H1 (cell line): ENCODE data around the gene EGF. TPM values are rescaled to one million over a fixed set of nuclear protein-coding genes. Genes with fewer than 3 reads are reported as not detected.

ENCODE experiments used
- CTCF ChIA-PET: fragments of 300-600 bp; sonication (Branson Sonifier 250); formaldehyde crosslinking; loops from one replicate; lab custom pipeline; 2021; ENCODE audit not compliant: partially characterized antibody; lab: Charles Lee
- POLR2A ChIA-PET: fragments of 300-600 bp; sonication (Branson Sonifier 250); formaldehyde crosslinking; loops from one replicate; lab custom pipeline; 2021; ENCODE audit warnings: inconsistent platforms; ENCODE audit not compliant: partially characterized antibody; lab: Charles Lee
- DNase-seq, 2 experiments: peaks; one replicate each; pipeline versions ENCODE4 v3.0.0 to v3.0.0-alpha.2; 2010 to 2022; ENCODE audit warnings: low spot score in 2 of 2, low read depth in 1 of 2, mixed read lengths in 1 of 2
- FAIRE-seq: peaks from 2 replicates; lab custom pipeline; 2011; peaks lifted over from hg19 to GRCh38; lab: Jason Lieb, UNC
- H2AFZ ChIP-seq: 2 replicates; pipeline ENCODE4 v1.8.1; 2012; ENCODE audit warnings: low read length, inconsistent platforms
- H2AK5ac ChIP-seq: 2 replicates; pipeline ENCODE4 v1.6.1; 2013; ENCODE audit warnings: low read depth, low read length
- H2BK120ac ChIP-seq: replicated peaks from 2 replicates; pipeline ENCODE3; 2013; ENCODE audit warnings: low read depth, low read length, inconsistent platforms
- H2BK12ac ChIP-seq: 2 replicates; pipeline ENCODE4 v1.6.1; 2013; ENCODE audit warnings: low read depth, low read length
- H2BK15ac ChIP-seq: 2 replicates; pipeline ENCODE4 v1.6.1; 2013; ENCODE audit warnings: low read length
- H2BK20ac ChIP-seq: 2 replicates; pipeline ENCODE4 v1.6.1; 2013; ENCODE audit warnings: low read length
- H2BK5ac ChIP-seq: 2 replicates; pipeline ENCODE4 v1.6.1; 2013; ENCODE audit warnings: low read depth, low read length
- H3K14ac ChIP-seq: 2 replicates; pipeline ENCODE4 v1.6.1; 2013; ENCODE audit warnings: inconsistent platforms; ENCODE audit not compliant: insufficient read length
- H3K18ac ChIP-seq: 2 replicates; pipeline ENCODE4 v1.6.1; 2013; ENCODE audit warnings: low read length; ENCODE audit errors: extremely low read depth
- H3K23ac ChIP-seq: 2 replicates; pipeline ENCODE4 v1.6.1; 2013; ENCODE audit warnings: inconsistent platforms; ENCODE audit not compliant: insufficient read length
- H3K23me2 ChIP-seq: 2 replicates; pipeline ENCODE4 v1.6.1; 2013; ENCODE audit warnings: low read depth, low read length
- H3K27ac ChIP-seq: 2 replicates; pipeline ENCODE4 v1.6.1; 2011; ENCODE audit warnings: low read depth, low read length, inconsistent platforms
- H3K27me3 ChIP-seq, 4 experiments: replicated peaks in 1 of 4; 1 replicate in 1 of 4; 2 replicates in 3 of 4; pipeline versions ENCODE4 v1.6.1 to v1.8.1; 2011 to 2013; ENCODE audit warnings: low read length in 3 of 4, mild to moderate bottlenecking in 3 of 4, inconsistent platforms in 2 of 4, mixed read lengths in 2 of 4, moderate library complexity in 1 of 4; ENCODE audit not compliant: control insufficient read depth in 3 of 4, insufficient read depth in 3 of 4; ENCODE audit errors: extremely low read depth in 1 of 4
- H3K36me3 ChIP-seq, 4 experiments: 2 replicates each; pipeline versions ENCODE4 v1.6.1 to v1.8.1; 2011 to 2013; ENCODE audit warnings: mild to moderate bottlenecking in 4 of 4, low read length in 3 of 4, moderate library complexity in 2 of 4, control low read depth in 1 of 4, inconsistent platforms in 1 of 4; ENCODE audit not compliant: insufficient read depth in 4 of 4, control insufficient read depth in 2 of 4
- H3K4ac ChIP-seq: replicated peaks from 2 replicates; pipeline ENCODE3; 2013; ENCODE audit warnings: low read length, low read depth, mixed read lengths, inconsistent platforms; ENCODE audit not compliant: insufficient read length
- H3K4me1 ChIP-seq, 4 experiments: replicated peaks in 1 of 4; 1 replicate in 1 of 4; 2 replicates in 3 of 4; pipeline versions ENCODE4 v1.6.1 to v1.8.1; 2011 to 2013; ENCODE audit warnings: low read length in 3 of 4, inconsistent platforms in 2 of 4, mixed read lengths in 1 of 4; ENCODE audit not compliant: insufficient read depth in 4 of 4, control insufficient read depth in 3 of 4
- H3K4me2 ChIP-seq, 2 experiments: 2 replicates each; pipeline versions ENCODE4 v1.6.1 to v1.8.1; 2011 to 2013; ENCODE audit warnings: low read depth in 2 of 2, low read length in 2 of 2, control low read depth in 1 of 2, inconsistent platforms in 1 of 2, mild to moderate bottlenecking in 1 of 2; ENCODE audit not compliant: insufficient read depth in 1 of 2
- H3K4me3 ChIP-seq, 4 experiments: fragments of 200-600, 300-600 bp in 1 of 4; sonication (generic), shearing (Covaris generic), sonication (Bioruptor Twin) in 1 of 4; 2 replicates each; pipeline versions ENCODE4 v1.5.1 to v1.8.1; 2011 to 2016; ENCODE audit warnings: low read length in 4 of 4, low read depth in 3 of 4, control low read depth in 2 of 4, inconsistent platforms in 2 of 4, mild to moderate bottlenecking in 2 of 4, mixed read lengths in 1 of 4, moderate library complexity in 1 of 4; ENCODE audit not compliant: insufficient read depth in 2 of 4; ENCODE audit errors: extremely low read depth in 1 of 4
- H3K56ac ChIP-seq: replicated peaks from 2 replicates; pipeline ENCODE3; 2013; ENCODE audit warnings: low read depth, mild to moderate bottlenecking, mixed read lengths, low read length, inconsistent platforms; ENCODE audit not compliant: insufficient read length
- H3K79me1 ChIP-seq: 2 replicates; pipeline ENCODE4 v1.6.1; 2013; ENCODE audit warnings: low read depth, low read length, control low read depth
- H3K79me2 ChIP-seq, 2 experiments: 2 replicates each; pipeline versions ENCODE4 v1.6.1 to v1.8.1; 2012 to 2013; ENCODE audit warnings: low read length in 2 of 2, mild to moderate bottlenecking in 2 of 2, inconsistent platforms in 1 of 2; ENCODE audit not compliant: insufficient read depth in 2 of 2, control insufficient read depth in 1 of 2
- H3K9ac ChIP-seq, 4 experiments: replicated peaks in 1 of 4; 1 replicate in 1 of 4; 2 replicates in 3 of 4; pipeline versions ENCODE4 v1.6.1 to v1.8.1; 2011 to 2013; ENCODE audit warnings: low read depth in 3 of 4, low read length in 3 of 4, control low read depth in 2 of 4, mild to moderate bottlenecking in 2 of 4, moderate library complexity in 2 of 4, inconsistent platforms in 1 of 4; ENCODE audit errors: extremely low read depth in 1 of 4
- H3K9me3 ChIP-seq, 2 experiments: 2 replicates each; pipeline versions ENCODE4 v1.6.1 to v1.8.1; 2012 to 2013; ENCODE audit warnings: mild to moderate bottlenecking in 2 of 2, moderate library complexity in 2 of 2, control low read depth in 1 of 2, inconsistent platforms in 1 of 2, low read depth in 1 of 2, low read length in 1 of 2, mixed read lengths in 1 of 2; ENCODE audit not compliant: insufficient read depth in 2 of 2
- H4K20me1 ChIP-seq, 2 experiments: replicated peaks in 1 of 2; 2 replicates each; pipeline versions ENCODE3 to v1.8.1; 2011 to 2013; ENCODE audit warnings: inconsistent platforms in 2 of 2, low read length in 2 of 2, mild to moderate bottlenecking in 1 of 2; ENCODE audit not compliant: insufficient read depth in 2 of 2, control insufficient read depth in 1 of 2
- H4K5ac ChIP-seq: 2 replicates; pipeline ENCODE4 v1.6.1; 2013; ENCODE audit warnings: low read length, low read depth, mixed read lengths, inconsistent platforms; ENCODE audit not compliant: insufficient read length
- H4K8ac ChIP-seq: 2 replicates; pipeline ENCODE4 v1.8.0; 2013; ENCODE audit warnings: mild to moderate bottlenecking, moderate library complexity, low read length, inconsistent platforms; ENCODE audit not compliant: insufficient read depth; ENCODE audit errors: extremely low read depth
- H4K91ac ChIP-seq: replicated peaks from 2 replicates; pipeline ENCODE3; 2013; ENCODE audit warnings: low read length, mixed read lengths, inconsistent platforms; ENCODE audit not compliant: insufficient read length
- ASH2L ChIP-seq: fragments of 200-600, 300-600 bp; sonication (generic); IDR thresholded peaks from one replicate; pipeline ENCODE4 v1.7.1; 2017; ENCODE audit warnings: low read length
- ATF3 ChIP-seq: IDR thresholded peaks from 2 replicates; pipeline ENCODE4 v1.6.1; 2011; ENCODE audit warnings: low read depth, mild to moderate bottlenecking, low read length; ENCODE audit not compliant: insufficient read depth
- CHD1 ChIP-seq: IDR thresholded peaks from 2 replicates; pipeline ENCODE4 v1.6.1; 2012; ENCODE audit warnings: low read depth, low read length, improper control_type of control experiment
- CREB1 ChIP-seq: IDR thresholded peaks from 2 replicates; pipeline ENCODE4 v1.6.1; 2012; ENCODE audit warnings: inconsistent platforms
- CTBP2 ChIP-seq: IDR thresholded peaks from 2 replicates; pipeline ENCODE4 v1.7.0; 2011; ENCODE audit warnings: borderline replicate concordance, mild to moderate bottlenecking, moderate library complexity, mixed read lengths, low read length; ENCODE audit not compliant: insufficient read depth, insufficient read length
- KDM5A ChIP-seq: fragments of 200-600 bp; IDR thresholded peaks from 2 replicates; pipeline ENCODE4 v1.7.1; 2012; ENCODE audit warnings: mild to moderate bottlenecking, low read length, inconsistent platforms, mixed read lengths
- POLR2AphosphoS5 ChIP-seq: IDR thresholded peaks from 2 replicates; pipeline ENCODE4 v1.6.1; 2011; ENCODE audit warnings: low read depth, low read length
- RAD21 ChIP-seq, 2 experiments: IDR thresholded peaks in 1 of 2; conservative IDR thresholded peaks in 1 of 2; 2 replicates each; pipeline ENCODE4 v1.6.1; 2011; ENCODE audit warnings: low read depth in 2 of 2, low read length in 2 of 2, improper control_type of control experiment in 1 of 2, inconsistent platforms in 1 of 2, mild to moderate bottlenecking in 1 of 2, moderate library complexity in 1 of 2
- SAP30 ChIP-seq: fragments of 300-600 bp; sonication (generic); IDR thresholded peaks from 2 replicates; pipeline ENCODE4 v1.7.1; 2012; ENCODE audit warnings: low read length, moderate library complexity, mild to moderate bottlenecking, inconsistent platforms; ENCODE audit not compliant: insufficient read depth, insufficient replicate concordance
- WGBS, 2 experiments: shearing (Covaris generic) in 1 of 2; methylation state at CpG; one replicate each; pipeline versions ENCODE4 v1.1.6 to v1.1.7; 2013 to 2015; ENCODE audit warnings: low lambda C conversion rate in 2 of 2, mixed read lengths in 2 of 2, inconsistent platforms in 1 of 2, low coverage in 1 of 2, missing lambda C conversion rate in 1 of 2; ENCODE audit not compliant: insufficient replicate concordance in 2 of 2, insufficient coverage in 1 of 2, insufficient read length in 1 of 2; ENCODE audit errors: extremely low coverage in 1 of 2, missing lambda C conversion rate in 1 of 2; 5-methylcytosine and 5-hydroxymethylcytosine counted together
- polyA plus RNA-seq, 7 experiments: library from polyadenylated mRNA; depleted of rRNA in 3 of 7; stranded (reverse) in 5 of 7; unstranded in 2 of 7; fragments of >200 nt in 5 of 7; fragments of 200-250 nt in 2 of 7; gene quantifications; 1 replicate in 5 of 7; 2 replicates in 1 of 7; 4 replicates in 1 of 7; pipeline versions ENCODE4 v1.2.1 to v1.2.3, GENCODE V29; 2011 to 2013; ENCODE audit warnings: missing spikeins in 2 of 7, mixed read lengths in 2 of 7
- total RNA-seq: library from RNA; stranded (reverse); fragmentation: NEBNext Ultra II Directional; extraction: Animal tissue kit (Norgen Biotek cat#: 25700); gene quantifications from 2 replicates; pipeline ENCODE4 v1.2.1, GENCODE V29; 2021

The EGF gene
- total and polyA plus RNA-seq, 2 of the 8 experiments (the other 6 are each of a cell fraction or from before 2014, with no cell fraction given), result 1.5 to 2.6 TPM

- Histone ChIP-seq H3K4ac (no peak overlapping the region), H3K27ac (no peak overlapping the region), H3K14ac (no peak overlapping the region), H3K79me2 (peaks cover 0 to 2% of the 10 kb centered on the region in 2 experiments; a peak in 1 of 4 replicates), H2BK5ac (no peak overlapping the region), H2BK15ac (no peak overlapping the region), H3K4me2 (no peak overlapping the region), H3K56ac (no peak overlapping the region), H2AFZ (no peak overlapping the region), H3K79me1 (no peaks in the 10 kb centered on the region; the same call in 1 of the 2 replicates), H2BK120ac (no peak overlapping the region), H4K91ac (no peak overlapping the region), H3K9ac (no peak overlapping the region), H2BK20ac (no peak overlapping the region), H4K5ac (no peak overlapping the region), H3K27me3 (peaks cover 0 to 1% (median 0%) of the 10 kb centered on the region in 4 experiments; a peak in 1 of 7 replicates), H3K23ac (no peak overlapping the region), H4K8ac (no peak overlapping the region), H3K23me2 (no peaks in the 10 kb centered on the region), H3K9me3 (no peaks in the 10 kb centered on the region), H3K18ac (no peak overlapping the region), H2AK5ac (no peak overlapping the region), H3K4me3 (no peak overlapping the region), H3K36me3 (no peaks in the 10 kb centered on the region), H4K20me1 (no peaks in the 10 kb centered on the region), H3K4me1 (no peaks in the 10 kb centered on the region), H2BK12ac (no peak overlapping the region)
- TF ChIP-seq CTBP2, result no peak
- TF ChIP-seq ASH2L, result no peak
- TF ChIP-seq ATF3, result no peak
- TF ChIP-seq CREB1, result no peak
- TF ChIP-seq KDM5A, result no peak
- no peak for TF ChIP-seq POLR2AphosphoS5
- no peak for TF ChIP-seq CHD1
- no peak for TF ChIP-seq RAD21 (IDR thresholded peaks at IDR 0.05 in 1 of 2, conservative IDR thresholded peaks at IDR 0.05 in 1 of 2; ENCODE audit: low read depth in 2 of 2, low read length in 2 of 2)
- TF ChIP-seq SAP30, result no peak
- POLR2A ChIA-PET, result interaction anchor here (0.6 kb wide), 1 partner anchor 881 kb away, joined by 4 read pairs; no protein-coding TSS in a partner anchor
- no peak for DNase-seq
- CTCF ChIA-PET, result interaction anchor here (1.0 to 2.1 kb wide), 5 partner anchors 9 to 306 kb away, joined by 3 to 15 read pairs (median 7); no protein-coding TSS in a partner anchor
- 91% methylated on average over 3 of the region's 3 CpGs; no CpG with 5 or more reads in 1 of the 2 experiments for WGBS, 2 experiments
- no peak for FAIRE-seq
Observed at GRCh38 chr4:110059556-110060191, 147.0 kb downstream of the EGF start.
